ENCODE results near the gene NTN4. TPM values are rescaled to one million over a fixed set of nuclear protein-coding genes. Genes with fewer than 3 reads are reported as not detected.
"Not testable (repeated sequence)": the region's sequence is repeated elsewhere in the genome, so short reads cannot be mapped to it uniquely, and the experiment has no call there.

NTN4 gene
- total RNA-seq, 1 donor from 2014 or later = 60.3 TPM

DNA sequence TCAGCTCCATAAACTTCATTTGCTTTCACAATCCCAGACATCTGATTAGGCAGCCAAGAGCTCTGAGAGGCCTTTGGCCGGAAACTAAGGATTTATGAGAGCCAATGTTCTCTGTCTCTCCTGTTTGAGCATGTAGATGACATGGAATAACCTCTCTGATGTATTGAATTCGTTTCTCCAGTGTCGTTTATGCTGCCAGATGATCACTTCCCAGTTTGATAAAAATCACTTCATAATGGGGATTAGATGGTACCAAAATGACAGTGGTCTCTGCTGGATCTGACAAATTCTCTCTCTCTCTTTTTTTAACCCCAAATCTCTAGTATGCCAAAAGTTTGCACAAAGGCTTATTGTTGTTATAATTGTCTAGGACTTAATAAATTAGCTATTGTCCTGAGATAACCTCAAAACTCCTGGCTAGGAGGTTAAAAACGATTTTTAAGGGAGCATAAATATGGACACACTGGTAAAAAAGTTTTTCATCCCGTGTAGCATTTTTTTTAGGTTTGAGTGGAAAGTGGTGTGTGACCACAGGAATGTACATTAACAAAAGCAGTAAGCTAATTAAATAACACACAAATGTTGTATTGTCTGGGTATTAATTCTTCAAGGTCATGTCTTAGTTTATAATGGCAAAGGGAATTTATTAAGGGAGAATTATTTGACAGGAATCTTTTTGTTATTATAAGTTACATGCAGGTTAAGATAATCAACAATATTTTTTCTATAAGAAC, 156.7 kb downstream of the NTN4 start:
- FAIRE-seq (no peak), DNase-seq (ENCODE audit: low spot score in 2 of 2) (no peak)

DNA sequence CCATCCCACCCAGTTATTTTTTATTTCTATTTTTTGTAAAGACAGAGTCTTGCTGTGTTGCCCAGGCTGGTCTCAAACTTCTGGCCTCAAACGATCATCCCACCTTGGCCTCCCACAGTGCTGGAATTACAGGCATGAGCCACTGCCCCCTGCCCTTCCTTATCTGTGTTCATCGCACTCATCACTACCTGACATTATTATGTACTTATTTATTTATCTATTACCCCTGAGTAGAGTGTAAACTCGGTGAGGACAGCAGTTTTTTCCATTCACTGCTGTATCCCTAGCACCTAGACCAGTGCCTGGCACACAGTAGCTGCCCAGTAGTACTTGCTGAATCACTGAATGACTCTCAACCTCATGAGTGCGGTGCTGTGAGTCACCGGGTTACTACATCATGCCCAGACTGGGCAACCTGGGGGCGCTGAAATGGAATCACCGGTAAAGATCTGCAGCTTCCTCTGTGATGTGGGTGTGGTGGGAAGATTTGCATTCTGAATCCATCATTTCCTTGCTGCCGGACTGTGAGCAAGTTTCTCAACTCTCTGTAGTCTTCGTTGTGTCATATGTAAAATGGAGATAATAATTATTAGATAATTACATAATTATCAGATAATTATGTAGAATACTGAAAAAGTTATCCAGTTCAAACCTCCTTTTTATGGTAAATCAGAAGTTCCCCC, 157.4 kb downstream of the NTN4 start:
- DNase-seq (ENCODE audit: low spot score in 2 of 2) = no peak
- no peak for FAIRE-seq

DNA sequence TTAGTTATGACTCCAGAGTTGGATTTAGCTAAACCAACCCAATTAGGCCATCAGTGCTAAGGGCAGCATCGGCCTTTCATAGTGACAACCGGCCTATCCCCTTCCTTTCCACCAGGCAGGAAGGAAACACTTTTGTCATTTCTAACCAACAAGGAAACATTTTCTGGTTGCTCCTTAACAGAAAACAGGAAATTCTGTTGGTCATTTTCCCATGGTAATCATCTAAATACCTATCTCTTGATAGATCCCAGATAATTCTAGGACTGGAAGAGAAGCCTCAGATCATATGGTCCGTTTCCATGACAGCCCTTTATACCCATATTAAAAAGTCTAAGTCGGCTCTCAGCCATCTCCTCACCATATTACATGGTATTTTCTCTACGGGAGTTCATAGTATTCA, 160.1 kb downstream of the NTN4 start:
- no peak for DNase-seq (ENCODE audit: low spot score in 2 of 2)
- FAIRE-seq = no peak

DNA sequence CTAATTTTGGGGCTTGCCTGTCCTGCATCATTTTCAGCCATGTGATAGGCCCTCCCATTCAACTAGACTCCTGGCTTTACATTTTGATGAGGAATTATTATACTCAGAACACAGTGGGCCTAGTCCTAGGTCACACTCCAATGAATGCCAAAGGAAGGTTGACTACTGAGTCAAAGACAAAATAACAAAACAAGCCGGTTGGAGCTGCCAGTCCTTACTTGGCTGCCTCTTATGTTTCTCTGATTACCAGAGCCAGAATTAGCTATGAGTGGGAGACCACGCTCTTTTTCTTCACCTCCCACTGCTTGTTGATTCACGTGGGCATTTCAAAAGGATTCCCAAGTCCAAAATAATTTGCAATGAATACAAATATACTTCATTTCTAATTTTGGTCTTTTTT, 161.2 kb downstream of the NTN4 start:
- DNase-seq (ENCODE audit: low spot score in 2 of 2) = peak in 1 of 2 donors; percentile 20
- no peak for FAIRE-seq

DNA sequence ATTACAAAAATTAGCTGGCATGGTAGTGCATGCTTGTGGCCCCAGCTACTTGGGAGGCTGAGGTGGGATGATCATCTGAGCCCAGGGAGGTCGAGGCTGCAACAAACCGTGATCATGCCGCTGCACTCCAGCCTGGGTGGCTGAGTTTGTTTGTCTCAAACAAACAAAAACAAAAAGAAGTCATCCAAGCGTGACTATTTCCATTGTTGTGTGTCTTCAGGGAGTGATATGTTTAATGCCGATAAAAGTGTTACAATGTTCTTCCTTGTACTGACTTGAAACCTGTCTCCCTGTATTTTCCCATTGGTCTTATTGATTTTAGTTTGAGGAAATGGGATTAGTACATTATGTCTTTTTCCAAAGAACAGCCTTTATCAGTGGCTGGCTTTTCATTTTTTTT, 163.7 kb downstream of the NTN4 start:
- FAIRE-seq (no peak), DNase-seq (ENCODE audit: low spot score in 2 of 2) (no peak)

DNA sequence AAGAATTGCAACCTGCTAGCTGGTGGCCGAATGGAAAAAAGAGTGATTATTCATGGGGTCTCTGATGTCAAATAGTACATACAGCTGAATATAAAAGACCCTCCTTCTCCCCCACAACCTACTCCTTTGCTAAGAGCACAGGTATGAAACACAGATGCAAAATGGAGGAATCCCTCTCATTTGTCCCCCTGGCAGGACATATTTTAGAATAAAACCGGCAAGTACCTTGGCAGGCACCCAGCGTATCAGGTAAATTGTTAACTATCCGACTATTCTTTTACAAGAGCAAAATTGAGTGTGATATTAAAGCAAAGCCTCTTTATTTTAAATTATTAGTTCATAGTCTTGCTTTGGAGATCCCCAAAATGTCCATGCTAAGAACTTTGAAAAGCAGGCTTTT, 165.6 kb downstream of the NTN4 start:
- DNase-seq (ENCODE audit: low spot score in 2 of 2) (no peak), FAIRE-seq (no peak)

DNA sequence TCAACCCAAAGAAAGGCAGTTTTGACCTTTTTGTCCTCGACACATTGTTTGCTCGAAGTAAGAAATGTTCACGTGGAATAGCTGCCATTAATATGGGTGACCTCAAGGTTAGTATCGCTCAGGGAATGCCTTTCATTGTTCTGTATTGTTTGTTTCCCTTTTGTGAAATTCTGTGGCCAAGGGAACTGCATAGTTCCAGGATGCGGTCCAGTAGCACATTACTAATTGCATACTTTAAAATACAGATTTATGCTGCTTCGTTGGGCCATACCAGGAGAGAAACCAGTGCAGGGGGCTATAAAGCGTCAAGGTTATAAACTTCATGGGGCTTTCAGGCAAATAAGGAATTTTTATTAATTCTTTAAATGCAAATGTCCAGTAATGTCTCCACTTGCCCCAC, 166.0 kb downstream of the NTN4 start:
- DNase-seq (ENCODE audit: low spot score in 2 of 2) (no peak), FAIRE-seq (no peak)

DNA sequence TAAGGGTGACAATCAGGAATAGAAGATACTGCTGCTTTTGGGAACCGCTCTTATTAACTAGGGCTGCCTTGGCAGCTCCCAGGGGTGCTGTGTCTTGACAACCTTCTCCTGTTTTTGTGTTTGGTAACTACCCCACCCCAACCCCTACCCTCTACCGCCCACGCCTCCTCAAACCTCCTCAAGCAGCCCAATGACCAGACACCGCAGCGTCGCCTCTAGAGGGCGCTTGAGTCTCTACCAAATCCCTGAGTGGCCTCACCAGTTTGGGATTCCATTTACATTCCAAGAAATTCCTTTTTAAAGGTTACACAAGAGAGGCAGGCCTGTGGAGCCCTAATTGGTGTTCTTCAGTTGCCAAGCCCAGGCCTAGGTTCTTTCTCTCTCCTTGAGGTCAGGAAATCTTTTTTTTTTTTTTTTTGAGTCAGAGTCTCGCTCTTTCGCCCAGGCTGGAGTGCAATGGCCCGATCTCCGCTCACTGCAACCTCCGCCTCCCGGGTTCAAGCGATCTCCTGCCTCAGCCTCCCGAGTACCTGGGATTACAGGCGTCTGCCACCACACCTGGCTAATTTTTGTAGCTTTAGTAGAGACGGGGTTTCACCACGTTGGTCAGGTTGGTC, 166.9 kb downstream of the NTN4 start:
- FAIRE-seq (no peak), DNase-seq (ENCODE audit: low spot score in 2 of 2) (peak in 1 of 2 donors; percentile 32)

DNA sequence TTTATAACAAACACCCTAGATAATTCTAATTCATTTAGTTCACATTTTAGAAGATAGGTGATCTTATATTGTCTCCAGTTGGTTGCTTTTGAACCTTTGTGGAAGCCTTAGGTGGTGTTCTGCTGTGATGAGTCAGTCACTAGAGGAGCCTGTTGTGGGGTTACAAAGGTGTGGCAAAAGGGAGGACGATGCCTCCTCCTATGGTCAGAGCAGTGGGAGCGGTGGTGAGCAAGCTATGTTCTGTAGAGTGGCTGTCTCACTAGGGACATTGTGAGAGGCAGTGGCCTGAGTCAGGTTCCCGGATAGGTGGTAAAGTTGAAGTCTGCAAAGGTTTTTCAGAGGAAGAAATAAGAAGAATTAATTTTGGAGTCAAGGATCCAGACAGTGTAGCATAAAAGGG, 167.7 kb downstream of the NTN4 start:
- DNase-seq (ENCODE audit: low spot score in 2 of 2) (no peak), FAIRE-seq (no peak)

DNA sequence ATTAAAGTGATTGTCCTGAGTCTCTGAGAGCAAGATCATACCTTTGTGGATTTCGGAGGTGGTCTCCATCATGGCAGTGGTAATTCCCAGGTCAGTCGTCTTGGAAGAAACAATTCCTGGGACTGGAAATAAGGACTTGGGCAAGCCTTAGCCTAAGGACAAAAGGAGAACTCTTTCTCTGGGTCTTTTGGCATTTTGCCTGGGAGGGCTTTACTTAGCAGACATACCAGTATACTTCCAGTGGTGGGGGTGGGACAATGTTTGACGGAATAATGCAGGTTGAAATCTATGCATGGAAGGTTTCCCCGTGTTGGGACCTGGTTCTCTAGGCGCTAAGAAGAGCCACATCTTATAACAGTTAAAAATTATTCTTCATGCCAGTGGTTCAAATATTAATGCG, 168.8 kb downstream of the NTN4 start:
- FAIRE-seq (no peak), DNase-seq (ENCODE audit: low spot score in 2 of 2) (no peak)

DNA sequence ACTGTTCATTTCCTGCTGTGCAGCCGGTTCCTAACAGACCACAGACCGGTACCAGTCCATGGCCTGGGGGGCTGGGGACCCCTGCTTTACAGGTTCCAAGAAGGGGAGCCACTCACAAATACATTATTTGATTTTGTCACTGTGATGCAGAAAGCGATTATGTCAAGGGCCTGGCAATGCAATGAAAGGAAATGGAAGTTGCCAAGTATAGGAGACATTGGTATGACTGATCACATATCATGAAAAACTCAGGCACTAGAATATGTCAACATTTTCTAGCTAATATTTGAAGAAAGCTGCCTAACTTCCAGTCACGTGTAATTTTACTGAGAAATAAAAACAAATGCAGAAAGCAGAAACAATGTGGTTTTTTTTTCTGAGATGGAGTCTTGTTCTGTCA, 170.4 kb downstream of the NTN4 start:
- no peak for DNase-seq (ENCODE audit: low spot score in 2 of 2)
- FAIRE-seq = no peak

DNA sequence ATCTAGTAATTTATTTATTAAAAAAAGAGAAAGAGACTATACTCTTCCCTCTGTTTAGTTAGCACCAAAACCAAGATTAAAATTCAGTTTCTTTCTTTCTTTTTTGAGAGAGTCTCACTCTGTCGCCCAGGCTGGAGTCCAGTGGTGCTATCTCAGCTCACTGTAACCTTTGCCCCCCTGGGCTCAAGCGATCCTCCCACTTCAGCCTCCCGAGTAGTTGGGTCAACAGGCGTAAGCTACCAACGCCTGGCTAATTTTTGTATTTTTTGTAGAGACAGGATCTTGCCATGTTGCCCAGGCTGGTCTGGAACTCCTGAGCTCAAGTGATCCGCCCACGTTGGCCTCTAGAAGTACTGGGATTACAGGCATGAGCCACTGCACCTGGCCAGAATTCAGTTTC, 174.1 kb downstream of the NTN4 start:
- DNase-seq (ENCODE audit: low spot score in 2 of 2); FAIRE-seq: not testable (repeated sequence)

DNA sequence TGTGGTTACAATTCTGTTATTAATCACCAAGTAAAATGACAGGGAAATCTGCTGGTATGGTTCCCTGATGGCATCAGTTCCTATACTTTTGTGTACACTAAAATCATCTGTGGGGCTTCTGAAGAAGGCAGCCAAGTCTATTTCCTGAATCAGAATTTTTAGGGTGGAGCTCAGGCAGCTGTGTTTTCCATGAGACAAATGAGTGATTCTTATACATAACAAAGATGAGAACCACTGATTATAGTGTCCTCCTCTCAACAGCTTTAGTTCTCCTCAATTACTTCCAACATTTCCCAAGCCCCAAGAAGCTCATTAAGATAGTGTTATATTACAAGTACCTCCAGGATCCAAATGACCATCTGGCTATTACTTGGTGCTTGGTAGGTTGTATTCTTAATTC, 174.8 kb downstream of the NTN4 start:
- FAIRE-seq (no peak), DNase-seq (ENCODE audit: low spot score in 2 of 2) (no peak)

DNA sequence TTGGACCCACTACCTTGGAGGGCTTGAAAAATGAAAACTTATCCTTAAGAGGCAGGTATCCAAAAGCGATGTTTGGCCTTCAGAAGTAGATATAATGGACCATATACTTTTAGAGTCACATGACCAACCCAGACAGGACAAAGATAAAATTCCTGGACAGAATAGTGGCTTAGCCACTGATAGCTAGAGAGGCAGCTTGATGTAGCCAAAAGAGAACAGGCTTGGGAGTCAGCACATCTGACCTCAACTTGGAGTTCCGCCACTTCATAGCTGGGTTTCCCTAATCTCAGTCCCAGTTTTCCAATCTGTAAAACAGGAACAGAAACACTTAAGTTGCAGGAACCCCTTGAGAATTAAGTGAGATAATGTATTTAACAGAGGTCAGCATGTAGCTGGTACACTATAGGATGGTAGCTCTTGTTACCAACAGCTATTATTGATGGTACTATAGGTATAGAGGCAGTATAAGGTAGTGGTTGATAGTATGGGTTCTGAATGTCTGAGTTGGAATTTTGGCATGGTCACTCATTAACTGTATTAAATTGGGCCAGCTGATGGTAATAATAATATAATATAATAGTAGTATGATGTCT, 176.1 kb downstream of the NTN4 start:
- FAIRE-seq = no peak

DNA sequence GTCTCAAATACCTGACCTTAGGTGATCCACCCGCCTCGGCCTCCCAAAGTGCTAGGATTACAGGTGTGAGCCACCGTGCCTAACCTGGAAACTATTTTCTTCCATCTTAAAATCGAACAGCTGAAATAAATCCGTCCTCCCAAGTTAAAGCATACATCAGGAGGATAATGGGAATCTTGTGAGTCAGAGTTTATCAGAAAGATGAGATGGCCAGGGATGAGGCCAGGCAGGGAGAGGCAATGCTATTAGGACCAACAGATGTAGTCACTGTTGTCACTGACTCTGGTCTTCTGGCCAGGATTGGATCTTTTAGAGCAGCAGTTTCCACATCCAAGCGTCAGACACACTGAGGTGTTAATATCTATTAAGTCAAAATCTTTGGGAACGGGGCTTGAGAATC, 177.5 kb downstream of the NTN4 start:
- FAIRE-seq = no peak
- DNase-seq (ENCODE audit: low spot score in 2 of 2) = no peak

More for the DNA sequence above, 176.1 kb downstream of the NTN4 start:
- no peak for DNase-seq (ENCODE audit: low spot score in 2 of 2)

DNA sequence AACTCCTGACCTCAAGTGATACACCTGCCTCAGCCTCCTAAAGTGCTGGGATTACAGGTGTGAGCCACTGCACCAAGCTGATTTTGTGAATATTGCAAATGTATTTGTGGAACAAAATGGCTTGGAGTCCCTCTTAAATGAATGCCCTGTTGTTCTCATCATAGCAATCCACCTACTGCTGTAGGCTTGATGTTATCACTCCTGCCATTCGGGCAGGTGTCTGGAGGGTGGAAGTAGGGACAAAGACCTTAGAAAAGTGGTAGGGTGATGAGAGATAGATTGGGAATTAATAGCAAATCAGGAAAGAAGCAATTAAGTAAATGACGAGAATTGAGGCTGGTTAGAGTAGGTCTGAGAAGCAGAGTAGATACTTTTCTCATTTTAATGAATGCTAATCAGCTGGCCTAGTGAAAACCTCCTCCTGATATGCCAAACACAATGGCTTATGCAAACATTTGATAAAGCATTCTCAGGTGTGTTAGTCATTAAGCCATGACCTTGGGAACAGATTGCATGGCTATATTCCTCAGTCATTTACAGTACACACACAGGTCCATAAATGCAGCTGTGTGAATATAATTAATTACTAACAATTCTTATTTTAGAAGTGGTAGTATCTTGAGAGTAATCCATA, 178.8 kb downstream of the NTN4 start:
- DNase-seq (ENCODE audit: low spot score in 2 of 2) = no peak
- FAIRE-seq = no peak

DNA sequence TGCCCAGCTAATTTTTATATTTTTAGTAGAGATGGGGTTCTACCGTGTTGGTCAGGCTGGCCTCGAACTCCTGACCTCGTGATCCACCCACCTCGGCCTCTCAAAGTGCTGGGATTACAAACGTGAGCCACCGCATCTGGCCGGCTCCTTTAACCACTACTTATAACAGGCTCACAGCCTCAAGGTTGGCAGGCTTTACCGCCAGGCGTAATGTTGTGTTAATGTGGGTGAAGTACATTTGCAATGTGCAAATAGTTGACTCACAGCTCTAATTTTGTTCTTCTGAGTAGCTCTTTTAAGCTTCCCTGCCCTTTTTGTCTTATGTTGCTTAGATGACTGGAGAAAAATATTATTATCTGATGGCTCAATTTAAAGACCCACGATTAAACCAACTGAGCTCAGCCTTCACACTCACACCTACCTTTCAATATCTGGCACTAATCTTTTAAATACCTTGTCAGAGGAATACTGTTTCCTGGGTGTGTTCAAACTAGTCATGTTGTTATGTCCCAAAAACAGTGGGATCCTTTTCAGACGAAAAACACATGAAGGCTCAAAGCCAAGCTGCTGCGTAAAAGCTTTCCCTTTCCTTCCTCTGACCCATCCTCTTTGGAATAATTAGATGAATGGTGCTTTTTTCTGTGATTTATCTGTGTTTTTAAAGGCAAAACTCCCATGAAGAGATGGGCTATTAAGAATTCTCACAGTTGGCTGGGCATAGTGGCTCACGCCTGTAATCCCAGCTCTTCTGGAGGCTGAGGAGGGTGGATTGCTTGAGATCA, 182.1 kb downstream of the NTN4 start:
- no peak for FAIRE-seq
- DNase-seq (ENCODE audit: low spot score in 2 of 2) = peak in 1 of 2 donors; percentile 14

Measured in frontal cortex (tissue), 4 donors.